IMR-90 (cell line): ENCODE measurements around the gene ANKUB1. TPM values are rescaled to one million over a fixed set of nuclear protein-coding genes. Genes with fewer than 3 reads are reported as not detected.
A peak's percentile ranks its signal among the peaks of the same experiment; 100 is the strongest.

Source experiments
- ATAC-seq: fragments of 200-7000 bp; cut with Tn5 transposase; 2 replicates; pipeline ENCODE4 v1.9.1; 2020; ENCODE audit warnings: low read depth, mild to moderate bottlenecking, moderate library complexity
- BruUV-seq: library from RNA; stranded (reverse); fragments of 400-500 nt; replicated peaks from 2 replicates; lab custom pipeline; 2021; lab: Mats Ljungman, UMichigan
- CTCF ChIA-PET: fragments of 300-600 bp; formaldehyde crosslinking; extraction: SDS; loops from one replicate; lab custom pipeline; 2021; ENCODE audit warnings: antibody characterized with exemption; lab: Yijun Ruan, JAX
- POLR2A ChIA-PET: fragments of 300-600 bp; sonication (Branson Sonifier 250); formaldehyde crosslinking; loops from one replicate; lab custom pipeline; 2022; ENCODE audit warnings: antibody characterized with exemption; ENCODE audit not compliant: unreplicated experiment; lab: Charles Lee
- DNase-seq: peaks from one replicate; pipeline ENCODE4 v3.0.0; 2013
- H2AFZ ChIP-seq: replicated peaks from 2 replicates; pipeline ENCODE3; 2013; ENCODE audit warnings: low read length, mild to moderate bottlenecking; ENCODE audit not compliant: poor library complexity
- H2AK5ac ChIP-seq: 2 replicates; pipeline ENCODE4 v1.6.1; 2013; ENCODE audit warnings: low read depth, low read length, inconsistent platforms
- H2AK9ac ChIP-seq: replicated peaks from 2 replicates; pipeline ENCODE3; 2013; ENCODE audit warnings: mild to moderate bottlenecking, low read depth, low read length, moderate library complexity; ENCODE audit not compliant: poor library complexity
- H2BK120ac ChIP-seq: 2 replicates; pipeline ENCODE4 v1.6.1; 2013; ENCODE audit warnings: low read depth, low read length, inconsistent platforms
- H2BK15ac ChIP-seq: 3 replicates; pipeline ENCODE4 v1.6.1; 2013; ENCODE audit warnings: low read depth, low read length, inconsistent platforms
- H2BK20ac ChIP-seq: 2 replicates; pipeline ENCODE4 v1.6.1; 2013; ENCODE audit warnings: low read depth, mild to moderate bottlenecking, inconsistent platforms, low read length, moderate library complexity
- H2BK5ac ChIP-seq: 2 replicates; pipeline ENCODE4 v1.6.1; 2013; ENCODE audit warnings: mild to moderate bottlenecking, low read depth, low read length, inconsistent platforms; ENCODE audit not compliant: poor library complexity, severe bottlenecking
- H3K14ac ChIP-seq: replicated peaks from 2 replicates; pipeline ENCODE4 v1.6.1; 2013; ENCODE audit warnings: low read depth, low read length, inconsistent platforms
- H3K18ac ChIP-seq: 2 replicates; pipeline ENCODE4 v1.6.1; 2013; ENCODE audit warnings: low read depth, low read length, control low read depth
- H3K23ac ChIP-seq: 2 replicates; pipeline ENCODE4 v1.6.1; 2013; ENCODE audit warnings: low read depth, low read length, inconsistent platforms
- H3K27ac ChIP-seq: 2 replicates; pipeline ENCODE4 v1.5.1; 2013; ENCODE audit warnings: mild to moderate bottlenecking, control low read depth, low read length; ENCODE audit not compliant: insufficient read depth
- H3K27me3 ChIP-seq: 2 replicates; pipeline ENCODE4 v1.6.1; 2013; ENCODE audit warnings: low read length; ENCODE audit not compliant: control insufficient read depth, insufficient read depth
- H3K36me3 ChIP-seq: 2 replicates; pipeline ENCODE4 v1.6.1; 2013; ENCODE audit warnings: low read length, mixed read lengths; ENCODE audit not compliant: control insufficient read depth, insufficient read depth
- H3K4ac ChIP-seq: 2 replicates; pipeline ENCODE4 v1.6.1; 2013; ENCODE audit warnings: low read depth, low read length, inconsistent platforms
- H3K4me1 ChIP-seq: 2 replicates; pipeline ENCODE4 v1.6.1; 2013; ENCODE audit warnings: low read length, mixed read lengths; ENCODE audit not compliant: control insufficient read depth, insufficient read depth
- H3K4me2 ChIP-seq: 2 replicates; pipeline ENCODE4 v1.6.1; 2013; ENCODE audit warnings: low read depth, mild to moderate bottlenecking, control low read depth, low read length, moderate library complexity
- H3K4me3 ChIP-seq: 2 replicates; pipeline ENCODE4 v1.5.1; 2013; ENCODE audit warnings: low read depth, mild to moderate bottlenecking, control low read depth, low read length, moderate library complexity; ENCODE audit not compliant: insufficient read depth
- H3K56ac ChIP-seq: 2 replicates; pipeline ENCODE4 v1.6.1; 2013; ENCODE audit warnings: low read length, inconsistent platforms; ENCODE audit not compliant: insufficient read depth; ENCODE audit errors: extremely low read depth
- H3K79me1 ChIP-seq, 2 experiments: 2 replicates each; pipeline ENCODE4 v1.6.1; 2013; ENCODE audit warnings: low read length in 2 of 2, inconsistent platforms in 1 of 2, low read depth in 1 of 2
- H3K9ac ChIP-seq: 2 replicates; pipeline ENCODE4 v1.6.1; 2013; ENCODE audit warnings: low read depth, low read length, control low read depth
- H3K9me1 ChIP-seq: 2 replicates; pipeline ENCODE4 v1.6.1; 2013; ENCODE audit warnings: low read length, inconsistent platforms; ENCODE audit not compliant: insufficient read depth
- H3K9me3 ChIP-seq: 2 replicates; pipeline ENCODE4 v1.6.1; 2013; ENCODE audit warnings: low read length; ENCODE audit not compliant: control insufficient read depth, insufficient read depth
- H4K20me1 ChIP-seq: 2 replicates; pipeline ENCODE4 v1.6.1; 2013; ENCODE audit warnings: low read length, inconsistent platforms; ENCODE audit not compliant: insufficient read depth
- H4K5ac ChIP-seq: 2 replicates; pipeline ENCODE4 v1.6.1; 2013; ENCODE audit warnings: mild to moderate bottlenecking, low read depth, low read length, control low read depth
- H4K8ac ChIP-seq, 2 experiments: 2 replicates each; pipeline ENCODE4 v1.6.1; 2013; ENCODE audit warnings: low read depth in 2 of 2, low read length in 2 of 2, control low read depth in 1 of 2, inconsistent platforms in 1 of 2
- H4K91ac ChIP-seq: 2 replicates; pipeline ENCODE4 v1.6.1; 2013; ENCODE audit warnings: low read depth, low read length, inconsistent platforms; ENCODE audit not compliant: insufficient read depth
- BHLHE40 ChIP-seq: fragments of 150-350 bp; IDR thresholded peaks from 2 replicates; pipeline ENCODE4 v1.6.1; 2016; ENCODE audit warnings: mild to moderate bottlenecking, low read depth, low read length
- CHD1 ChIP-seq: IDR thresholded peaks from 2 replicates; pipeline ENCODE4 v1.6.1; 2012; ENCODE audit warnings: low read depth, low read length, improper control_type of control experiment
- CTCF ChIP-seq: conservative IDR thresholded peaks from 2 replicates; pipeline ENCODE4 v1.5.1; 2012; ENCODE audit warnings: mild to moderate bottlenecking, low read depth, low read length, improper control_type of control experiment
- ELK1 ChIP-seq: fragments of 150-350 bp; IDR thresholded peaks from 2 replicates; pipeline ENCODE4 v1.6.1; 2016; ENCODE audit warnings: low read depth, mild to moderate bottlenecking, low read length, moderate library complexity, borderline replicate concordance
- MAFK ChIP-seq: IDR thresholded peaks from 2 replicates; pipeline ENCODE4 v1.6.1; 2012; ENCODE audit warnings: low read depth, low read length, improper control_type of control experiment
- MAZ ChIP-seq: IDR thresholded peaks from 2 replicates; pipeline ENCODE4 v1.6.1; 2012; ENCODE audit warnings: low read depth, mild to moderate bottlenecking, low read length, improper control_type of control experiment, moderate library complexity, borderline replicate concordance
- MXI1 ChIP-seq: IDR thresholded peaks from 2 replicates; pipeline ENCODE4 v1.6.1; 2012; ENCODE audit warnings: low read depth, mild to moderate bottlenecking, low read length, moderate library complexity, borderline replicate concordance
- NFE2L2 ChIP-seq: fragments of 150-350 bp; IDR thresholded peaks from 2 replicates; pipeline ENCODE4 v1.6.1; 2016; ENCODE audit warnings: low read depth, mild to moderate bottlenecking, low read length
- POLR2A ChIP-seq: IDR thresholded peaks from 2 replicates; pipeline ENCODE4 v1.6.1; 2012; ENCODE audit warnings: mild to moderate bottlenecking, low read depth, low read length
- RAD21 ChIP-seq: IDR thresholded peaks from 2 replicates; pipeline ENCODE4 v1.6.1; 2012; ENCODE audit warnings: low read length, improper control_type of control experiment
- RCOR1 ChIP-seq: IDR thresholded peaks from 2 replicates; pipeline ENCODE4 v1.6.1; 2012; ENCODE audit warnings: mild to moderate bottlenecking, low read length, improper control_type of control experiment; ENCODE audit not compliant: insufficient replicate concordance
- RFX5 ChIP-seq: IDR thresholded peaks from 2 replicates; pipeline ENCODE4 v1.8.0; 2012; ENCODE audit warnings: low read depth, mild to moderate bottlenecking, low read length, moderate library complexity
- SMC3 ChIP-seq: fragments of 150-350 bp; IDR thresholded peaks from 2 replicates; pipeline ENCODE4 v1.6.1; 2016; ENCODE audit warnings: low read depth, mild to moderate bottlenecking, antibody characterized with exemption, low read length, moderate library complexity
- WGBS, 2 experiments: methylation state at CpG; one replicate each; pipeline versions ENCODE4 v1.1.5 to v1.1.7; 2013; ENCODE audit warnings: missing lambda C conversion rate in 2 of 2; ENCODE audit not compliant: insufficient read length in 1 of 2; ENCODE audit errors: extremely low coverage in 2 of 2; 5-methylcytosine and 5-hydroxymethylcytosine counted together
- dilution Hi-C: fragments of 300-500 bp; cut with HindIII; formaldehyde crosslinking; loops from one replicate; pipeline ENCODE4 v1.14.3; 2018; ENCODE audit warnings: low sequenced_read_pairs; ENCODE audit not compliant: unreplicated experiment
- in situ Hi-C: fragments of 300-500 bp; cut with MboI; formaldehyde crosslinking; loops from 3 replicates; pipeline ENCODE4 v1.14.3; 2019; ENCODE audit warnings: low sequenced_read_pairs, inconsistent platforms, mixed read lengths
- intact Hi-C: fragments of 100-400 bp; cut with micrococcal nuclease; formaldehyde crosslinking; loops from 2 replicates; pipeline ENCODE4 v1.10.0; 2022
- polyA plus RNA-seq, 3 experiments: library from polyadenylated mRNA; depleted of rRNA; stranded (reverse); fragments of >200 nt; gene quantifications; 2 replicates each; pipeline ENCODE4 v1.2.3, GENCODE V29; 2012; ENCODE audit warnings: low replicate concordance in 1 of 3
- total RNA-seq: library from RNA; depleted of rRNA; stranded (reverse); fragments of >200 nt; gene quantifications from 2 replicates; pipeline ENCODE4 v1.2.3, GENCODE V29; 2012

The ANKUB1 gene
- total and polyA plus RNA-seq, 2 of the 4 experiments (the other 2 are of a cell fraction): not detected

- Histone ChIP-seq H3K27ac (no peak overlapping the region), H3K4me2 (no peak overlapping the region), H4K8ac (no peak overlapping the region), H3K14ac (no peak overlapping the region), H2AFZ (no peak overlapping the region), H4K5ac (no peak overlapping the region), H3K18ac (no peak overlapping the region), H3K9me3 (no peaks in the 10 kb centered on the region), H3K9me1 (peaks cover 4% of the 10 kb centered on the region), H2AK5ac (no peak overlapping the region), H3K56ac (no peak overlapping the region), H3K27me3 (no peaks in the 10 kb centered on the region), H3K79me1 (no peaks in the 10 kb centered on the region), H2BK120ac (peak overlapping the region; percentile 12; the same call in 1 of the 2 replicates), H2BK5ac (no peak overlapping the region), H4K20me1 (no peaks in the 10 kb centered on the region), H3K23ac (0 out of 2 replicates have a peak overlapping the region, but pooled peaks have one; percentile 11), H2BK20ac (no peak overlapping the region; the same call in 1 of the 2 replicates), H3K4me1 (peaks cover 4% of the 10 kb centered on the region), H3K36me3 (no peaks in the 10 kb centered on the region), H3K9ac (no peak overlapping the region), H4K91ac (peak overlapping the region; percentile 9; the same call in 1 of the 2 replicates), H3K4me3 (no peak overlapping the region), H2BK15ac (no peak overlapping the region), H3K4ac (peak overlapping the region; percentile 47; the same call in 1 of the 2 replicates), H2AK9ac (no peak overlapping the region)
- ChIA-PET CTCF (interaction anchor here (0.5 kb wide), 1 partner anchor 249 kb away, joined by 5 read pairs; no protein-coding TSS in a partner anchor), POLR2A (no interaction called here)
- no TSS peak for BruUV-seq
- ATAC-seq (no peak), DNase-seq (no peak)
- dilution Hi-C loops (no loop called here), intact Hi-C loops (no loop called here), in situ Hi-C loops (no loop called here)
- TF ChIP-seq BHLHE40: no peak
- TF ChIP-seq RAD21: no peak
- no peak for TF ChIP-seq ELK1
- TF ChIP-seq MXI1: no peak
- TF ChIP-seq POLR2A: no peak
- no peak for TF ChIP-seq NFE2L2
- no peak for TF ChIP-seq MAZ
- TF ChIP-seq MAFK: no peak
- TF ChIP-seq CHD1: no peak
- no peak for TF ChIP-seq CTCF
- TF ChIP-seq SMC3: no peak
- no peak for TF ChIP-seq RCOR1
- no peak for TF ChIP-seq RFX5
- 67% methylated on average over 1 of the region's 1 CpG; no CpG with 5 or more reads in 1 of the 2 experiments for WGBS, 2 experiments
These were observed 16.2 kb downstream of the ANKUB1 start for GRCh38 chr3:149776170-149776569.
